ENCODE measurements around the gene GPR31.
"Not testable (repeated sequence)": the region's sequence is repeated elsewhere in the genome, so short reads cannot be mapped to it uniquely, and the experiment has no call there.

Gene GPR31, protein sequence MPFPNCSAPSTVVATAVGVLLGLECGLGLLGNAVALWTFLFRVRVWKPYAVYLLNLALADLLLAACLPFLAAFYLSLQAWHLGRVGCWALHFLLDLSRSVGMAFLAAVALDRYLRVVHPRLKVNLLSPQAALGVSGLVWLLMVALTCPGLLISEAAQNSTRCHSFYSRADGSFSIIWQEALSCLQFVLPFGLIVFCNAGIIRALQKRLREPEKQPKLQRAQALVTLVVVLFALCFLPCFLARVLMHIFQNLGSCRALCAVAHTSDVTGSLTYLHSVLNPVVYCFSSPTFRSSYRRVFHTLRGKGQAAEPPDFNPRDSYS

DNA sequence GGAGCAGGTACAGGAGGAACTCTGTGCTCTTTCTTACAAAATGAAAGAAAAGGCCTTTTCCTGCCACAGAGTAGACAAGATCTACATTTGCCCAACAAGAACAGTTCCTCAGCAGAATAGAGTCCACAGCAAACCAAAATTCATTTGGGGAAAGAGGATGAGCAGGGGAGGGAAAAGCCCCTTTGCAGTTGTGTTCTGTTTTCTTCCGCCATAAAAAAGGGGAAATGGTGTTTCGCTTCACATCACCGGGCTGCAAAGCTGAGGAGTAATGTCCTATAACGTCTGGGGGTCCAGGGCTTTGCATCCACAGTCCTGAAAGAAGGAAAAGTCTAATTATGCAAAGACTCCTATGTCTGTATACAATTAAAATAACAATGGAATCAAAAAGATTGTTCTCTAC lies at the start of gene GPR31:
Gene GPR31, minus strand, starts transcription at position 118 of the 400 bp plus-strand sequence. CDS start 149 bp downstream, outside the sequence.
- in situ Hi-C loops (cut with HindIII; ENCODE audit: low sequenced_read_pairs), result no loop called here

DNA sequence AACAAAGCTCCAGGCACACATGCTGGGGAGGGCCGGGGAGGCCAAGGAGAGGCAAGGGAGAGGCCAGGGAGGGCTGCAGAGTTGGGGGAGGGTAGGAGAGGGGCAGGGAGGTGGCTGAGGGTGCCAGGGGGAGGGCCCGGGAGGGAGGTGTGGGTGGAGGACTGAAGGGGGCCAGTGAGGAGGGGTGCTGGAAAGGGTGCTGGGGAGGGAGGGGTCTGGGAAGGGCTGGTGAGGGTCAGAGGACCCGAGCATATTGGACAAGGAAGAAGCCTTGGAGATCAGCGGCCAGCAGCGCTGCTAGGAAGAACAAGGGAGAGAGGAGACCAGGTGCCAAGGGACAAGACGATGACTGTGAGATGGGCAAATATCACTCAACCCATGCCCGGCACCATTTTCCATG lies 49.7 kb upstream of the GPR31 start:
- in situ Hi-C loops (cut with HindIII; ENCODE audit: low sequenced_read_pairs), result no loop called here

DNA sequence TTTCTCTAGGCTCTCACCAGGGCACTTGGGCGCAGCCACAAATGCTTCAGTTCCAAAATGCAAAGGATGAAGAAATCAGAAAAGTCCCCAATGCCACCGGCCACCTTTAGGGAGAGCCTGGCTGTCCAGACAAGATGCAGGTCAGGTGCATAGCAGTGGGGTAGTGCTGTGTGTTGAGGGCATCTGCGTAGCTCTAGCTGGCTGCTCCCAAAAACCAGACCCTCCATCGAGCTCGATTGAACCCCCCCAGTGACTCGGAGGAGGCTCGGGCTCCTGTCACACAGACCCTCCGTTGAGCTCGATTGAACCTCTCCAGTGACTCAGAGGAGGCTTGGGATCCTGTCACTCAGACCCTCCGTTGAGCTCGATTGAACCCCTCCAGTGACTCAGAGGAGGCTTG lies 47.5 kb upstream of the GPR31 start:
- in situ Hi-C loops (cut with HindIII; ENCODE audit: low sequenced_read_pairs), result not testable (repeated sequence)

DNA sequence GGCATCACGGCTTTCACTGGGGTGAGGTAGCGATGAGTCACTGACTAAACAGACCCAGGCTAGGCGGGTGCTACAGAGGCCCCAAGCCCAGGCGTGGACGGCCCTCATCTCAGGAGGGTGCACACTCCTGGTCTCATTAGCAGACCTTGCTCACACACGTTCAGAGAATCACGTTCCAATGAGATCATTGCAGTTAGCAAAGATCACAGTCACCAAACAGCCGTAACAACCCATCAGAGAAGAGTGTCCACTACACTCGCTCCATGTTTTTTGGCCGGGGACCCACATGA lies 46.2 kb upstream of the GPR31 start:
- in situ Hi-C loops (cut with HindIII; ENCODE audit: low sequenced_read_pairs), result not testable (repeated sequence)

DNA sequence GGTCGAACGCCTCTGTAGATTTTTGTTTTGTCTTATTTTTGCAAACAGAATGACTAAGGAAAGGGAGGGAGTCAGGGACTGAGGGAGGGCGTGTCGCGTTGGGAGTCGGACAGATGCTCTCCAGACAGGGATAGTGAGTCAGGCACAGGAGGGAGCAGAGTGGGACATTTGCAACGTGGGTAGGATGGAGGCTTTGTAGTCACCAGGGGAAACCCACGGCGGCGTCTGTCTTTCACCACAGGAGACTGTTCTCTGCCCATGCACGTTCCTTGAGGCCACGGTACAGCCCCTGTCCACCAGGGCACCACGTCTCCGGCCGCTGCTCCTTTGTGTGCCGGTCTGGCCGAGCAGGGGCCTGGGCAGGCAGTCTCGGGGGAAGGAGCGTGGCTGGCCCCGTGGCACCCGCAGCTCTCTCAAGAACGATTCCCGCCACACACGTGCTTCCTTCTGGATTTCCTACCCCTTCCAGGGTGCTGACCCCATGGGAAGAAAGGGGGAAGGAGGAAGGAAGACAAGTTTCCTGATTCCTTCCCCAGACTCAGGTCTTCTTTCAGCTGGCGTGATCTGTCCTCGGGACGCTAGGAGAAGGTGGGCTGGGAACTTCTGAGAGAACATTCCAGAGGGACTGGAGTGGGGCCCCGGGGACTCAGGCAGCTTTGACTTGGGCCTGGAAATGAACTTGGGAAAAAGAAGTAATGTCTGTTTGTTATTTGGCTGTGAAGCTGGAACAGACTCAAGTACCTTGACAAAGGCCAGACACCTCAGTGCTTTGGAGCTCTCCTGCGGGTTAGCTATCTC lies 45.7 kb upstream of the GPR31 start:
- in situ Hi-C loops (cut with HindIII; ENCODE audit: low sequenced_read_pairs), result not testable (repeated sequence)

DNA sequence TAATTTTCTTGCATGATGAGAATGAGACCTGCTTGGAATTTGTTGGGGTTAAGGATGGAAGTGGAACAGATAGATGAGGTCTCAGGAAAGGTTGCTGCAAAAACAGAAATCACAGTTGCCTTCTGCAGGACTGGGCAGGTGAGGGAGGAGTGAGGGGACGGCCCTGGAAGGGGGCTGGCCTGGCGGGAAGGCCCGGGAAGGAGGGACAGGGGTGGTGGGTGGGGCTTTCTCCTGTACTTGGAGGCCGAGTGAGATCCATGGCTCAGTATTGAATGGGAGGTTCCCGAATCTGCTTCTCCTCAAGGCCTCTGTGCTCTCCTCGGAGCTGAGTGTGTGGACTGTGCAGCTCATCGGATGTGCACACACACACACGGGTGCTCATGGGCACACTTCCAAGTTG lies 44.8 kb upstream of the GPR31 start:
- in situ Hi-C loops (cut with HindIII; ENCODE audit: low sequenced_read_pairs), result not testable (repeated sequence)

DNA sequence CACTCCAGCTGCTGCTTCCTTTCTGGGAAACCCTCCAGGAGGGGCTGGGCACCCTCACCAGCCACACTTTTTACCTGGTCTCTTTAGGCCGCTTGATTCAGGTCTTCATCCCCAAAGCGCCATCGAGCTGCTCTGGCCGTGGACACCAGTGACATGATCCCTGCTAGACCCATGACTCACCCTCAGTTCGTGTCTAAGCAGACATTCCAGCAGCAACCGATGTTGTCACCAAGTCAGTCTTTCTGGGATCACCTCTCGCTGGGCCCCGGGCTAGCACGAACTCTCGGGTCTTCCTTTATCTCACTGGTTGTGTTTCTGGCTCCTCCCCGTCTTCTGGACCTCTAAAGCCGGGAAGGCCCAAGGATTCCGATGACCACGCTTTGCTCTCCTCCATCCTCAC lies 43.0 kb upstream of the GPR31 start:
- in situ Hi-C loops (cut with HindIII; ENCODE audit: low sequenced_read_pairs), result no loop called here

DNA sequence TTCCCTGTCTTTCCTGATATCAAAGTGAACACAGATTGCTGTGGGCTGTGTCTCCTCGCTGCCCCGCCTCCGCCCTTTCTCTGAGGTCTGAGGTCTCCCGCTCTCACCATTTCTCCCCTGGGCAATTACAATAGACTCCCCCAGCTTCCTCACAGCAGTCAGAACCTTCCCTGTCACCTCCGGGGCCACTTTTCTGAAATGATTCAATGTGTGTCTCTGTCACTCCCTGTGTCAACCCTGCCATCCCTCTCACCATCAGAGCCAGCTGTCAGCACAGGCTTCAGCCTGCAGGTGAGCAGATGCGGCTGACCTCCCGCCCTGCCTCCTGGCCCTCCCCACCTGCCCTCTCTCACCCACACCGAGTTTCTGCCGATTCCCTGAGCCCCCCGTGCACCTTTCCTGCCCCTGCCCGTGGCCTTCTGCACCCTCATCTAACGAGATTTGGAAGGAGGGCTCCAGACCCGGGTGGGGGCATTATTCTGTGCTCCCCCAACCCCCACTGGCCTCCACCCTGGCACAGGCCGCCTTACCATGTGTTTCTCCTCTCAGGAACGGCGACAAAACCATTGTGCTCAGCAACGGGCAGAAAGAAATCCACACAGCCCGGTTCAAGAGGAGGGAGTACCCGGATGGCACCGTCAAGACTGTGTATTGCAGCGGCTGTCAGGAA lies 38.3 kb upstream of the GPR31 start:
- in situ Hi-C loops (cut with HindIII; ENCODE audit: low sequenced_read_pairs), result not testable (repeated sequence)

DNA sequence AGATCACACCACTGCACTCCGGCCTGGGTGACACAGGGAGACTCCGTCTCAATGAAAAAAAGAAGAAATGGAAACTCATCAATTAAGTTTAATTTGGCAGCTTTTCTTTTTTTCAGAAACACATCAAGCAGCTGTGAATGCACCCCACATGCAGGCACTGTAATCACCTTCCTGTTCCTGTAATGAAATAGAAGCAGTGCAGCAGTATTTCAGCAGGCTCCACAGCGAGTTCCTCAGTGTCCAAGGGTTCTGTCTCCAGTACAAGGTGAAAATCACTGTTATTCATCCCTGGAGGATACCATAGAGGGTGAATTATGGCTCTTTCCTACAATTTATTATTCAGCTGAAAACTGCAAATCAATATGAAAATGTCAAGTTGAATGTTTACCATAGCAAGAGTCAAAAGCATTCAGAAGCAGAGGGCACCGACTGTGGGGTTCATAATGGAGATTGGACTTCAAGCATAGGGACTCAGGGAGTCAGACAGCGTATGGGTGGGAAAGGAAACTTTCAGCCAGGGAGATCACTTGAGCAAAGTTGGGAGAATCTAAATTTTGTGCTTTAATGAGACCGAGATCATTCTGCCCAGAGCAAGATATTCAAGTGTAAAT lies 35.8 kb upstream of the GPR31 start:
- in situ Hi-C loops (cut with HindIII; ENCODE audit: low sequenced_read_pairs), result not testable (repeated sequence)

DNA sequence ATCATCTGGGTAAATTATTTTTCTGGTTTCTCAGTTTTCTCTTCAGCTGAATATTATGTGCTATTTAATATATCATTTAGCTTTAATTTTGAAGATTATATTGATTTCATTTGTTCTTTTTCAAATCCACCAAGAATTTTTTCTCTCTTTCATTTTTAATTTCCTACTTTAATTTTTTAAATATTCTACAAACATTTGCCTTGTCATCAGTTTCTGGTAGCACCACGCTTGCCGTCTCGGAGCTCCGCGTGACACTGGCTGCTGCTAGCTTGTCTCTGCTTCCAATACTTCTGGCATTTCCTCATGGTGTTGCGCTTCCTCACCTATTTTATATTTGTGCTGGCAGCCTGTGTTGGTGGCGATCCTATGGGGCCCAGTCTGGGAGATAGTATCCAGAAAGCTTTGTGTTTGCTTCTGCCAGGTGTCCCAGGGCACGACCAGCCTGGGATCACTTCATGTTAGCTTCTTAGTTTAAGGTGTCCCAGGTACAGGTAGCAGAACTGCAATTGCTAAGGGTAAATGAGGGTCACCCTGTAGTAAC lies 33.3 kb upstream of the GPR31 start:
- in situ Hi-C loops (cut with HindIII; ENCODE audit: low sequenced_read_pairs), result not testable (repeated sequence)

DNA sequence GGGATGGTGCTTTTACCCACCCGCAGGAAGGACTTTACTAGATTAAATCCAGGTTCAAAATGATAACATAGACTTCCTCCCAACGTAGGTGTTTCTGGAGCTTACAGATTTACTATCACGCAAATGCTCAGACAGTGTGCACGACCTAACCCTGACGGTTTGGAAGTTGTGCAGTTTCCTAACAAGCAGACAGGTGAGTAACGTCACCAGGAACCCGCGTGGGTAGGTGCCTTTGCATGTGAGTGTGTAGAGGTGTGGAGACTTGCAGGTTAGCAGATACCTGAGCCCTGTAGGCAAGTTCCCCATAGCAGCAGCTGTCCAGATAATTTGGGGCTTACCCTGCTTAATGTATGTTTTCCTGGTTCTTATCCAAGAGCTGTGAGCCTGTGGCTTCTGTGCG lies 29.5 kb upstream of the GPR31 start:
- in situ Hi-C loops (cut with HindIII; ENCODE audit: low sequenced_read_pairs), result not testable (repeated sequence)

DNA sequence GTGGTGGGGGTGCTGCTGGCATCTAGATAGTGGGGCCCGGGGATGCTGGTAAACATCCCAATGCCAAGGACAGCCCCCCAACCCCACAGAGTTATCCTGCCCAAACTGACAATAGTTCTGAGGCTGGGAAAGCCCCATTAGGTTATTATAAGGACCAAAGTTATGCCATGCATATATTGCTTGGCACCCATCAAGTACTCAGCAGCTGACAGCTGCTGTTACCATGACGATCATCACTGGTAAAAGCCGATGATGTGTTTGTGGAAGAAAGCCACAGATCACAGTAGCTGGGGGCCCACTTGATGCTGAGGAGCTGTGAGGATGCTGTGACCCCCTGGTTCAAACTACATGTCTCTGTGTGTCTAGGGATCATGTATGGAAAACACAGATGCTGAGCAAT lies 27.3 kb upstream of the GPR31 start:
- in situ Hi-C loops (cut with HindIII; ENCODE audit: low sequenced_read_pairs), result not testable (repeated sequence)

DNA sequence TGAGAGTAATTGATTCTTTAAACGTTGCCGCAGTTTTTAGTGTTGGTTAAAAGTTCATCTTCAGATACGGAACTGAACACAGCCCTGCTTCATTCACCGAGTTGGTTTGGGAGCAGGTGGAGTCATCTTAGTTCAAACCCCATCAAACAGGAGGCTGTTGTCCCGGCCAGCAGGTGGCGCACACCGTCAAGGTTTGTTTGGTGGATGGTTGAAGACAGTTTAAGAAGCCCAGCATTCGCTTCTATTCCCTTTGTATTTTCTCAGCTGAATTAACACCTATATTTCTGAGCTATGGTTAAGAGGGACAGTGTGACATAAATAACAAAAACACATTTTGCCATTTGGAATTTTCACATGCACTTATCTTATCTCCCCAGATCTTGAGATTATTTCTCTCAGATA lies 25.1 kb upstream of the GPR31 start:
- in situ Hi-C loops (cut with HindIII; ENCODE audit: low sequenced_read_pairs), result not testable (repeated sequence)

DNA sequence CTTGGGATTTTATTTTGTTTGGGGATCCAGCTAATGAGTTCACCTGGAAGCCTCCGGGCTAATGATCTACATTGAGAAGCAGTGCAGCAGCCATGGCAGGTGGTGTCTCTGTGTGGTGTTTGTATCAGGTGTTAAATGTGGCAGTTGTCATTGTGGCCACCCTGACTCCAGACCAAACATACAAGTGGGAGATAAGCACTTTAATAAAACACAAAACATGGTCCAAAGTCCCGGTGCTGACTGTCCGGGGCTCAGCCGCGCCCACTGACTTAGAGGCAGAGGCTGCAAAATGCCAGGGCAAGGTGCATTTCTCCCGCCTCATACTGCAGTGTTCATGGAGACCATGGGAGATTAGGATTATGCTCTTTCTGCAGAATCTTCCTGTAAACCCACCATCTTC lies 23.6 kb upstream of the GPR31 start:
- in situ Hi-C loops (cut with HindIII; ENCODE audit: low sequenced_read_pairs), result not testable (repeated sequence)

DNA sequence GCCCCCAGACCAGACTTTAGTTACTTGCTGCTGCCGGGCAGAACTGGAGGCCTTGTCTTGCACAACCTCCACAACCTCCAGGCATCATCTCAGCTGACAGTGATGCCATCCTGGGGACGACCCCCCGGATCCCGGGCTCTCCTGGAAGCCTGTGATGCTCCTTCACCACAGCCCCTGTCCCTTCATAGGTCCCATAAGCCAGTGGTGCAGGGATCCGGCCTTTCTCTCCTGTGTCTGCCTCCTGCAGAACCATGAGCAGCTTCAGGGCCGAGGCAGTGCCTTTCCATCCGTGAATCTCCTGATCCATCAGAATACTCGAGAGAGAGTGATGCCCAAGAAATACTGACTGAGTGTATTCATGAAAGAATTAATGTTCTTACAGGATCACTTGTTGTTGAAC lies 22.3 kb upstream of the GPR31 start:
- in situ Hi-C loops (cut with HindIII; ENCODE audit: low sequenced_read_pairs), result not testable (repeated sequence)

DNA sequence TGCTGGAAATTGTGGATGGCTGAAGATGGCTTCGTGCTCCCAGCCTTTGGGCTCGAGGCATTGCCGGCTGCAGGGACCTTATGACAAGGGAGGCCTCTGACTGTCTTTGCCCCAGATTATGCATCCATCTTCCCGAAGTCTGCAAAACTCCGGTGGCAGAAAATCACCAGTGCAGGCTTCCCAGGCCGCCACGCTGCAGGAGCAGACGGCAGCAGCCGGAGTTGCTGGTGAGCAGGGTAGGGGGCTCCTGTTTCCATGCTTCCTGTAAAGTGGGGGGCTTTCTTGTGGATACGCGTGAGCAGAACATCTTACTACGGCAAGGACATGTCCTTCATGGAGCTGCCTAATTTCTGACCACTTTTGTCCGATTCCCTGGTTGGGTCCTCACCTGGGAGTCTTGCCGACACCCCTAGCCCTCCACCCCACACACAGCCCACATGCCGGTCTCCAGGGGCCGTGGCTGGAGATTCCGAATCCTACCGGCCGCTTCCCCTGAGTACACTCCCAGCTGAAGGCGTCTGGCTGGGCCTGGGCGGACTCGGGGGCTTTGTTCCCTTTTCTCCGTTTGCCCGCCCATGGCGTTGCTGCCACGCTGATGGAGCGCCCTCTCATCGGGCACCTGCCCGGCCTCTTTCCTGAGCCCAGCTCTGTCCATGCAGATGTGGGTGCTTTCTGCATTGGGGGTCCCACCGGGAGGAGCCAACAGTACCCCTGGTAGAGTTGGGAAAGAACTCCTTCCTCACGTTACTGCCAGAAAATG lies 21.3 kb upstream of the GPR31 start:
- in situ Hi-C loops (cut with HindIII; ENCODE audit: low sequenced_read_pairs), result not testable (repeated sequence)

DNA sequence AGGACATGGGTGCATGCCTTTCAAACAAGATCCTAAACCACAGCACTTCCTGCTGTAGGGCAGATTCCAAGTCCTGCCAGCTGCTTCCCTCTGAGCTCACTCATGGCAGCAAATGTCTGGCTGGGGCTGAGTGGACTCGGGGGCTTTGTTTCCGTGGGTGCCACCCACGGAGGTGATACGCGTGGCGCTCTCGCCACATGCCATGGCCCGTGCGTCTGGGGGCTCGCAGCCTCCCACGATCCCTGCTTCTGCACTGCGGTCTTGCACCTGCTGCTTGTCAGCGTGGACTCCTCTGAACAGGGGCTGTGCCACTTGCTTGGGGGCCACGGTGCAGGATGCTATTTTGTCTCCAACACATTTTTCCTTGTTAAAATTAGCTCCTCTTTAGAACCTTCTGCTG lies 19.5 kb upstream of the GPR31 start:
- in situ Hi-C loops (cut with HindIII; ENCODE audit: low sequenced_read_pairs), result not testable (repeated sequence)

DNA sequence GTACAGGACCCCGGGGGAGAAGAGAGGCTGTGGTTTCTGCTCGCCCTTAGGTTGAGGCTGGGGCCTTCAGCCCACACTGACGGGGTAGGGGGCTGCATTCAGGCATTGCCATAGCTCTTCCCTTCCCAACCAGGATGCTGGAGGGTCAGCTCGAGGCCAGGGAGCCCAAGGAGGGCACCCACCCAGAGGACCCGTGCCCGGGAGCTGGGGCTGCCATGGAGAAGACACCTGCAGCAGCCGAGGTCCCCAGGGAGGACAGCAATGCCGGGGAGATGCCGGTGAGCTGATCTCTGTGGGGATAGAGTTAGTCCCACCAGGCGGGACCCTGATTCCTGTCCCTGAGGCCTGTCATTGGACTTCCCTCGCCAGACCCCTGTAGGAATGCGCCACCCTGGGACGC lies 14.2 kb upstream of the GPR31 start:
- in situ Hi-C loops (cut with HindIII; ENCODE audit: low sequenced_read_pairs), result not testable (repeated sequence)

DNA sequence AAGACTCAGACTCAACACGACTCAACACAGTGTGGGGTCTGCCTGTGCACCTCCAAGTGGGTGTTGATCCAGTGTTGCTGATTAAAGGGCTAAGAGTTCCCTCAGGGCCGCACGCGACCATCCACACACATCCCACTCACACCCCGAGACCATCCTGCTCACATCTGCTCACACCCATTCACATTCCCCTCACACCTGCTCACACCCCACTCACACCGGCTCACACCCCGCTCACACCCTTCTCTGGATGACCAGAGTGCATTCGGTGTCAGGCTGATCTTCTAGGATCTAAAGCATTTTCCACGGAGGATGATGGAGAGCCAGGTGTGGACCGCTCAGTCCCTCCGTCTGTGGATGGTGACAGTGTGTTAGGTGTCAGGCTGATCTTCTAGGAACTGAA lies 13.5 kb upstream of the GPR31 start:
- in situ Hi-C loops (cut with HindIII; ENCODE audit: low sequenced_read_pairs), result not testable (repeated sequence)

DNA sequence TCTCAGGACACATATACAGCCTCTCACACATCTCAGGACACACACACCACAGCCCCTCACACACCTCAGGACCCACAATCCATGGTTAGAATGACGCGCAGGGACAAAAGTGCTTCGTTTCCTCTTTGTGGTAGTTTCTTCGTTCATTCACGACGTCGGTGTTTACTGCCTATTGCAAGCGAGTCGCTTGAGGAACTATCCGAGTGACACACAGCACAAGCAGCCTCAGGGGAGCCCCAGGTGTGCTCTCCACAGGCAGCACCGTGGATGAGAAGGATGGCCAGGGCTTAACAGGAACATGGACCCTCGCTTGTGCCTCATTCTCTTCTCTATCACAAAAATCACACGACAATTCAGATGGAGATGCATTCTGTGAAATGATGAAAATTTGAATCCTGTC lies 12.1 kb upstream of the GPR31 start:
- in situ Hi-C loops (cut with HindIII; ENCODE audit: low sequenced_read_pairs), result not testable (repeated sequence)

DNA sequence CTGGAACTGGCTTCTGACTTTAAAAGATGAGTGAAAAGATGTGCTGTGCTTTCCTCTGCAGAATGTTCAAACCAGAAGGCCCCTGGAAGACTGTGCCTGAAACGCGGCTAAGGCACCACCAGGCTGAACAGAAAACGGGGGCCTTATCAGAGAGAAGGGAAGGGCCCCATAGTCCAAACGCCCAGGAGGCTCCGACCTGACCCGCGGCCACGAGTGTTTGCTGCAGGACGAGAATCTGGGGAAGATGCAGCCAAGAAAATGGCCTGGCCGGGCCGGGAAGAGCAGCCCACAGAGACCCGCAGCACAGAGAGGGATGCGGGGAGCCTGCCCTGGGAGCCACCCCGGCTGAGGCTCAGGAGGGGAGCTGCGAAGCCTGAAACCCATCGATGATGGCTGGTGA lies 10.5 kb upstream of the GPR31 start:
- in situ Hi-C loops (cut with HindIII; ENCODE audit: low sequenced_read_pairs), result not testable (repeated sequence)
